ENCODE data around the gene RFNG. TPM values are rescaled to one million over a fixed set of nuclear protein-coding genes. Genes with fewer than 3 reads are reported as not detected.
A peak's percentile ranks its signal among the peaks of the same experiment; 100 is the strongest.

Gene RFNG
- total RNA-seq, 6 donors from 2014 or later = 25.0 to 101 (median 37.5) TPM

DNA sequence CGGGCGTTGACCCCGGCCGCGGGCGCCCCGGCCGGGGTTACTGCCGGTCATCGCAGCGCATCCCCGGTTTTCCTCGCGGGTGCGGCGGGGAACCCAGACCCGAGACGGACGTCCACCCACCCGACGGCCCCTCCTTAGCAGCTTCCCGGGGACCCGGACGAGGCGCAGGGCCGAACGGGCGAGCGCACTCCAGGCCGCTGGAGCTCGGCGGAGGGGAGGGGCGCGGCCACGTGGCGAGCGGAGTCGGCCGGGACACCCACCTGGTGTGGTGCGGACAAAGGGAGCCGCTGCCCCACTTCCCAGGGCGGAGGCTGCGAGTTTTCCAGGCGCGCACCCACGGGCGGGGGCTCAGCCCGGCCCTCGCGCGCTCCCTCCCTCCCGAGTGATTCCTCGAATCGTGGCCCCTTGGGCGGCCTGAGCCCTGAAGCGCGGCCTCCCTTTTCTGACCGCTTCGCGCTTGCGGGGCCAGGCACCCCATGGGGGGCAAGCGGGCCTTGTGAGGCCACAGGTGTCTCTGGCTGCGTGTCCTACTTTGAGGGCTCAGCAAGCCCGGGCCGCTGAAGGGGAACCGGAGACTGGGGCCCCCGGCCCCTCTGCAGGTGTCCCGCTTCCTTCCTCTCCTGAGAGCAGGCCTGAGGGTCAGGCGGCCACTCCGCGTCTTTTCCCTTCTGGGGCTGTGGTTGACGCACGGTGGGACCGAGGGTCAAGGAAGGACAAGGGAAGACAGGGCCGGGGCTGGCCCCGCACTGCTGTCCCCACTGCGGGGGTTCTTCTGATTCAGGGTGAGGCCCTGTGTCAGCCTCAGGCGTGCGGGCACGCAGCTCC, 47.5 kb upstream of the RFNG start:
- Histone ChIP-seq H3K27me3 (no peaks in the 10 kb centered on the region), H3K9me3 (no peaks in the 10 kb centered on the region), H3K4me1 (peaks cover 25 to 74% (median 54%) of the 10 kb centered on the region in 4 donors), H3K4me3 (peak overlapping the region; percentile 45 to 95 (median 80)), H3K27ac (peak overlapping the region; percentile 95 to 99 (median 97)), H3K36me3 (peaks cover 0 to 21% (median 20%) of the 10 kb centered on the region in 4 donors)
- WGBS, 2 donors = 16 to 35% methylated on average over 19 to 27 of the region's 80 CpGs
- ATAC-seq (ENCODE audit: low FRiP score in 2 of 2) (peak in 1 of 2 donors; percentile 29), DNase-seq (no peak)
- TF ChIP-seq POLR2A (IDR thresholded peaks at IDR 0.05) (no peak), POLR2AphosphoS5 (IDR thresholded peaks at IDR 0.05) (no peak), EP300 (IDR thresholded peaks at IDR 0.05) (no peak)
- TF ChIP-seq, protein P1, sequence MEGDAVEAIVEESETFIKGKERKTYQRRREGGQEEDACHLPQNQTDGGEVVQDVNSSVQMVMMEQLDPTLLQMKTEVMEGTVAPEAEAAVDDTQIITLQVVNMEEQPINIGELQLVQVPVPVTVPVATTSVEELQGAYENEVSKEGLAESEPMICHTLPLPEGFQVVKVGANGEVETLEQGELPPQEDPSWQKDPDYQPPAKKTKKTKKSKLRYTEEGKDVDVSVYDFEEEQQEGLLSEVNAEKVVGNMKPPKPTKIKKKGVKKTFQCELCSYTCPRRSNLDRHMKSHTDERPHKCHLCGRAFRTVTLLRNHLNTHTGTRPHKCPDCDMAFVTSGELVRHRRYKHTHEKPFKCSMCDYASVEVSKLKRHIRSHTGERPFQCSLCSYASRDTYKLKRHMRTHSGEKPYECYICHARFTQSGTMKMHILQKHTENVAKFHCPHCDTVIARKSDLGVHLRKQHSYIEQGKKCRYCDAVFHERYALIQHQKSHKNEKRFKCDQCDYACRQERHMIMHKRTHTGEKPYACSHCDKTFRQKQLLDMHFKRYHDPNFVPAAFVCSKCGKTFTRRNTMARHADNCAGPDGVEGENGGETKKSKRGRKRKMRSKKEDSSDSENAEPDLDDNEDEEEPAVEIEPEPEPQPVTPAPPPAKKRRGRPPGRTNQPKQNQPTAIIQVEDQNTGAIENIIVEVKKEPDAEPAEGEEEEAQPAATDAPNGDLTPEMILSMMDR (IDR thresholded peaks at IDR 0.05) = no peak

DNA sequence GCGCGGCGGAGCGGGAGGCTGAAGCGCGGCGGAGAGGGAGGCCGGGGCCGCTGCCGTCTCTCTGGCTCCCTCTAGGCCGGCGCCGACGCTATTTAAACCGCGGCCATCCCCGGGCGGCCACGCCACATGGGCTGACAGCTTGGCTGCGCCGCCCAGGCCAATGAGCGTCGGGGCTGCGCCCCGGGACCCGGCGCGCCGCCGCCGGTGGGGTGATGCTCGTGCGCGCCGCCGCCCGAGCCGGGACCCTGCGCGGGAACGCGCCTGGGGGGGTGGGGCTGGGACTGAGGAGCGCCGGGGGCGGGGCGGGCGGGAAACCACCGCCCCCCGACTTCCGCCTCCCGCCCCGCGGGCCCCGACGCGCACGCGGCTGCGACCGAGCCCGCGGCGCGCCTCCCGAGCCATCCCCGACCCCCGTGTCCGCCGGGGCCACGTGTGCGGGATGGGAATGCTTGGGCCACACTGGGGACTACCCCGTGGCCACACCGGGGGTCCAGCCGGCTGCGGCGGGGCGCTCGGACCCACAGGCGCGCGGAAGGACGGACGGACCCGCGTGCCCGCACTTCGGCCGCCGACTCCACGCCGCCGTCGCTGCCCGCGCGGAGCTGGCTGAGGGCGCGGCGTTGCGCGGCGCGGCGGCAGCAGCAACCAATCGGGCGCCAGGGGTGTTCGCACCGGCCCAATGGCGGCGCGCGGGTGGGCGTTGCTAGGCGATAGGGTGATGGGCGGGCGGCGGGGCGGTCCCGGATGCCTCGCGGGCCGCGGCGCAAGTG, 46.7 kb upstream of the RFNG start, which contains the start of gene FASN:
TSS of gene FASN (minus strand) at position 68 of the 770 bp plus-strand sequence. CDS start 1,791 bp downstream, outside the sequence.
- H3K27ac ChIP-seq = peak within 1 kb of the TSS; percentile 95 to 99 (median 97)
- peak; percentile 94 to 99 for DNase-seq
- TF ChIP-seq EP300 (IDR thresholded peaks at IDR 0.05) (peak in 1 of 4 donors; percentile 49), POLR2AphosphoS5 (IDR thresholded peaks at IDR 0.05) (peak; percentile 10 to 87), POLR2A (IDR thresholded peaks at IDR 0.05) (peak in 3 of 4 donors; percentile 95 to 99 (median 99))
- TF ChIP-seq, protein P1 (IDR thresholded peaks at IDR 0.05) = peak in 5 of 6 experiments; percentile 37 to 73 (median 58)
- H3K4me3 ChIP-seq = peak within 1 kb of the TSS; percentile 68 to 95 (median 87)
- peaks cover 23 to 74% (median 47%) of the 10 kb centered on the region in 4 donors for H3K4me1 ChIP-seq
- peaks cover 6 to 29% (median 28%) of the 10 kb centered on the region in 4 donors for H3K36me3 ChIP-seq
- H3K27me3 ChIP-seq = no peaks in the 10 kb centered on the region
- no peaks in the 10 kb centered on the region for H3K9me3 ChIP-seq
- 1% methylated on average over 29 of the region's 124 CpGs; no CpG with 5 or more reads in 1 of the 2 donors for WGBS, 2 donors
- peak; percentile 87 to 93 for ATAC-seq (ENCODE audit: low FRiP score in 2 of 2)

DNA sequence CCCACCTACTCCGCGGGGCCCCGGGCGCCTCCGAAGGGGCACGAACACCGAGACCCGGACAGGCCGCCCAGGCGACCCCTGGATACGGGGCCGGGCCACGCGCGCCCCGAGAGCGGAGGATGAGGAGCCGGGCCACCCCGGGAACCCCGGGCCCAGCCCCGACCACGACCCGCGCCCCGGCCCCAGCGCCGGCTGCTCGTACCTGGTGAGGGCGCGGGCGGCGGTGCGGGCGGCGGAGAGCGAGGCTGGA, 46.2 kb upstream of the RFNG start:
- H3K27me3 ChIP-seq = no peaks in the 10 kb centered on the region
- ATAC-seq (ENCODE audit: low FRiP score in 2 of 2) (no peak), DNase-seq (no peak)
- H3K4me1 ChIP-seq = peaks cover 18 to 74% (median 43%) of the 10 kb centered on the region in 4 donors
- TF ChIP-seq, protein P1 (IDR thresholded peaks at IDR 0.05) = no peak
- TF ChIP-seq POLR2AphosphoS5 (IDR thresholded peaks at IDR 0.05) (no peak), POLR2A (IDR thresholded peaks at IDR 0.05) (no peak)
- no peaks in the 10 kb centered on the region for H3K9me3 ChIP-seq
- WGBS, 2 donors = 0% methylated on average over 1 of the region's 36 CpGs; no CpG with 5 or more reads in 1 of the 2 donors
- peak overlapping the region; percentile 95 to 99 (median 97) for H3K27ac ChIP-seq
- H3K36me3 ChIP-seq = peaks cover 11 to 34% (median 33%) of the 10 kb centered on the region in 4 donors
- H3K4me3 ChIP-seq = peak overlapping the region; percentile 68 to 95 (median 87)

DNA sequence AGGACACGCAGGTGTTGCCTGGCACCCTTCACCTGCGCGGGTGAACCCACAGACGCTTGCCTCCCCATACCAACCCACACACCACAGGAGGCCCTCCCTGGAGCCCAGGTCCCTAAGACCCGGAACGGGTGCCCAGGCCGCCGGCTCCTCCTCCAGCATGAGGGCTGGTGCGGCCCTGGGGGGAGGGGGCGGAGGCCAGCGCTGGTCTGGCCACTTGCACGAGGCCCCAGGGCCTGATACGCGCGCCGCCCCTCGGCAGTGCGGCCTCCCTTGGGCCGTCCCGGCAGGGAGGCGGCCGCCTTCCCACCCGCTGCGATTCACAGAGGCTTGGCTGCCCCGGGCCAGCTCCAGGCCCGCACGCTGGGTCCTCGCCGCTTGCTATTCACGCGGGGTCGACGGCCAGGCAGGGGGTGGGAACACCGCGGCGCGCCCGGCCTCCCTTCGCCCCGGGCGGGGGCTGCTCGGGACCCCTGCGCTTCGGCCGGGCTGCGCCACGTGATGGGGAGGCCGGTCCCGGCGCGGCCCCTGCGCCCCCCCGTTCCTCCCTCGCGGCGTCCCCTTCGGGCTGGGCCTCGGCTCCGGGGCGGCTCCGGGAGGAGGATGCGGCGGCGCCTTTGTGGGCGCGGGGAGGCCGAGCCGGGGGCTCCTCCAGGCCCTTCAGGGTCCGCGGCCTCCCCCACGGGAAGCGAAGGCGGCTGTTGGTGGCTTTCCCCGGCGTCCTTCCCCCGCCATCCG, 45.7 kb upstream of the RFNG start:
- peak in 1 of 2 donors; percentile 6 for ATAC-seq (ENCODE audit: low FRiP score in 2 of 2)
- peak overlapping the region; percentile 95 to 99 (median 97) for H3K27ac ChIP-seq
- peak in 1 of 2 donors; percentile 92 for DNase-seq
- WGBS, 2 donors = 2 to 7% methylated on average over 19 to 49 of the region's 77 CpGs
- TF ChIP-seq POLR2AphosphoS5 (IDR thresholded peaks at IDR 0.05) = peak in 1 of 2 donors; percentile 27
- TF ChIP-seq, protein P1 (IDR thresholded peaks at IDR 0.05) = no peak
- no peaks in the 10 kb centered on the region for H3K27me3 ChIP-seq
- peaks cover 18 to 72% (median 41%) of the 10 kb centered on the region in 4 donors for H3K4me1 ChIP-seq
- peaks cover 14 to 39% (median 38%) of the 10 kb centered on the region in 4 donors for H3K36me3 ChIP-seq
- no peaks in the 10 kb centered on the region for H3K9me3 ChIP-seq
- peak overlapping the region; percentile 68 to 95 (median 87) for H3K4me3 ChIP-seq
